ENCODE results near the gene C4orf50.

Gene C4orf50

DNA sequence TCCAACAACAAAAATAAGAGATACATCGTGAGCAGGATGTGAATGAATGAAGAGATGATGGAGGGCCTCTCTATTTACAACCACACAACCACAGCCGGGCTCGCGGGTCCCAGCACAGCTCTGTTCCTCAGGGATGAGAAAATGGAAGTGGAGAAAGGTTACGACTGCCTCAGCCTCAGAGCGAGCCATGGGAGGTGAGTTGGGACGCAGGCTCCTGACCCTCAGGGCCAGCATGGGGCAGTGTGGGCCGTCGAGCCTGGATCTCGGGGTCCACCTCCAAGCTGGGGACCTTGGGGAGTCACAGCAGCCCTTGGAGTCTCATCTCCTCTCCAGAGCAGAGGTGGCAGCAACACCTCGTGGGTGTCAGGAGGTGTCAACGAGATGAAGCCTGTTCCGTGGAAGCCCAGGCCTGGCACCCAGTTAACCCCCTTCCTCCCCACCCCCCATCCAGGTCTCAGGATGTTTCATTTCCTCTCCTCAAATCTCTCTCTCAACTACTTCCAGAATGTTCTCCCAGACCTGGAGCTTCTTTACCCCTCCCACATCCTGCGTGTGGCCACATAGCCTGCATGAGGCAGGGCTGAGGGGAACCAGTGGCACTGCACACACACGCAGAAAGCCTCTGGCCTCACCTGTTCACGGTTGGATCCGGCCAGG is 25.9 kb downstream of the C4orf50 start:
- DNase-seq = no peak

GRCh38 chr4:5991405-5991804 is 26.8 kb downstream of the C4orf50 start:
- no peak for DNase-seq

DNA sequence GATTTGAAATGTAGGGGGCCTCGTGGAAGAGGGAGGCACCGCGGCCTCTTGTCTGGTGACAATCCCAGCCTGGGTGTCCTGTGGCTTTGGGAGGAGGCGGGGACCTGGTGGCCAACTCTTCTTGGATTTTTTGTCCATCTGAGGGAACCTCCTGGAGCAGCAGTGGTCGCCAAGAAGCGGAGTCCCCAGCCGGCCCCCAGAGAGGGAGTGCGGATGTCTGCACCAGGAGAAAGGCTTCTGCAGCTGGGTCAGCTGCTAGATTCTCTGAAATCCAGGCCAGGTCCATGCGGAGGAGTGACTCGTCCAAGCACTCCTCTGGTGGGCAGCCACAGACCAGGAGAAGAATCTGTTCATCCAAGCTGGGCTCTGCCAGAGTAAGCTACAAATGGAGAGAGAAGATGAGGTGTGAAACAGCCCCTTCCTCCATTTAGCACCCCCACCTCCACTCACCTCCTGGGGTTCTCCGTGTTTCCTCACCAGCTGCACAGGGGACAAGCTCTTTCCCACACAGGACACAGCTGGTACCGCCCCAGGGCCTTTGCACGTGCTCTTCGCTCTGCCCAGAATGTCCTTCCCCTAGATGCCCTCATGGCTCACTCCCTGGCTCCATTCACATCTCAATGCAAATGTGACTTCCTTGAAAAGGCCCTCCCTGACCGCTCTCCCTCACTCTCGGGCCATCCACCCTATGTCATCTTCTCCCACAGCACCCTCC is 27.6 kb downstream of the C4orf50 start:
- DNase-seq = no peak

DNA sequence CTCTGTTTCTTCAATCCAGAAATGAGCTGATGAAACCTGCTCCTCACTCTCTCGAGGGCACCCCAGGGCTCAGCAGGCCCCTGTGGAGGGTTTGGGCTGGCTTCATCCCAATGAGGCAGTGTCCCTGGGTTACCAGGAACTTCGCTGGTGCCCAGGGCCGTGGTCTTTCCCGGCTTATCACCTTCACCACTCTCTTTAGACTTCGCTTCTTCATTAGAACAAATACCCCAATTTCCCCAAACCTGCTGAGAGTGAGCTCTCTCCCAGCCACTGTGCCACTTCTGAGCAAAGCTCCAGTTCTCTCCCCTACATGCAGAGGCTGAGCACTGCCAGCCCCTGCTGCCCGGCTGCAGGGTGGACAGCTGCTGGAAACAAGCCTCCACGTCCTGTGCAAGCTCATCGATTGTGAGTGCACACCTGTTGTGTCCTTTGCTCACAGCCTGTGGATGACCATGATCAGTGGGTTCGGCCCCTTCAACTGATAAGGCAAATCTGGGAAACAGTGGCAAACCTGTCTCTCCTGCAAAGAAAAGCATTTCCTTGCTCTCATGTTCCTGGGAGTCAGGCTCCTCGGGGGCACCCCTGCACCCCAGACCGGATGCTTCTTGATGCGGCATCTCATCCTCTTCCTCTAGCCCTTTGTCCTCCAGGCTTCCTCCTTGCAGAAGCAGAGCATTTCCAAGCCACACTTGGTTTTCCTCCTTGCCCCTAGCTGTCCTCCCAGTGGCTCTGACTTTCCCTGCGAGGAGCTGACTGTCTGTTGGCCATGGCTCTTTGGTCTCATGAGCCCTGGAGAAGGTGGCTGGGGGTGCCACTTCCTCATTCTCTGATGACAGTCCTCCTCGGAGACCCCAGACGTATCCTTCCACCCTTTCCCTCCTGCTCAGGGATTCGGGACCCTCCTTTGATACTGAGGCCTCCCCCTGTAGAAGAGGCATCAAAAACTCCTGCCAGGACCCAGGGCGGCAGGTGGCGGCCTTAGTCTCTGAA is 28.7 kb downstream of the C4orf50 start:
- DNase-seq = no peak

- no peak for DNase-seq
Measured at GRCh38 chr4:5988086-5988845, 30.0 kb downstream of the C4orf50 start.

DNA sequence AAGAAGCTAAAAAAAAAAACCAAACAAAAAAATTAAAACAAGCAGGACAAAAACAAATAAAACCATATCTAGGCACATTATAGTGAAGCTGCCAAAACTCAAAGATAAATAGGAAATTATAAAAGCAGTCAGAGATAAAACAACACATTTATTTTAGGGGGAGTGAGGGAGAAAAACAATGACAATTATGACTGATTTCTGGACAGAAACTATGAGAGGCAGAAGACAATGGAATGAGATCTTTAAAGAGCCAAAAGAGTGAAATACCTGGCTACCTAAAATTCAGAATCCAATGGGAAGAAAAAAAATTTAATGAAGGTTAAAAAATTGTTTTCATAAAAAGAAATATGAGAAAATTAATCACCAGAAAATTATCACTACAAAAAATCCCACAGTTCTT is 33.4 kb downstream of the C4orf50 start:
- no peak for DNase-seq

DNA sequence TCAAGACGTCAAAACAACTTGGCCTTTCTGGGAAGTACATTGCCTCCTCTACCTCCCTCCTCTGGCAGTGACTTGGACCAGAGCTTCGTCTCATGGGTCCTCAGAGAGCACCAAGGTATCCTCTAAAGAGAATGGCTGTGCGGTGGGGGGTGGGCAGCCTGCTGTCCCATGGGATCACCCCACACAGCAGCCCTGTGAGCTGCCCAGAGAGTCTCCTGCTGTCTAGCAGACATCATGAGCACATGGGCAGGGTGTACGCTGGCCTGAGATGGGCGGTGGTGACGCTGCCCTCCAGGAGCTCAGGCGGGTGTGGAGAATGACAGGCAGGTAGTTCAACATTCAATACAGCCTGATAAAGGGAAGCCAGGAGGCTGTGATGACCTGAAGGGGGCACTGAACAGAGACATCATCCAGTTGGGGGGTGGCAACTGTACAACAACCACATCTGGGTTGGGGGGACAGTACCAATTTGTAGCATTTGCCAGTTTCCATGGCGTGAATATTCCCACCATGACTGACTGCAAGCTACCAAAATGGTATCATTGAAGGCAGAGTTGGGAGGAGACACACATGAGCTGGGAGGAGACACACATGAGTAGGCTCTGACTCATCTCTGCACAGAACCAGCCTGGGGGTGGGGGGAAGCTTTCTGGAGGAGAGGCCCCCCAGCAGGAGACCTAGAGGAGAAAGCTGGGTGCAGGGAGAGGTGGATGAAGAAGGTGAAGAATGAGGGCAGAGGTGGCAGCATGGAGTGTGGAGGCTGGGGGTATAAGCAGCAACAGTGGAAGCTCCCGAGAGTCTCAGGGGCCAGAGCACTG is 35.9 kb downstream of the C4orf50 start:
- no peak for DNase-seq

DNA sequence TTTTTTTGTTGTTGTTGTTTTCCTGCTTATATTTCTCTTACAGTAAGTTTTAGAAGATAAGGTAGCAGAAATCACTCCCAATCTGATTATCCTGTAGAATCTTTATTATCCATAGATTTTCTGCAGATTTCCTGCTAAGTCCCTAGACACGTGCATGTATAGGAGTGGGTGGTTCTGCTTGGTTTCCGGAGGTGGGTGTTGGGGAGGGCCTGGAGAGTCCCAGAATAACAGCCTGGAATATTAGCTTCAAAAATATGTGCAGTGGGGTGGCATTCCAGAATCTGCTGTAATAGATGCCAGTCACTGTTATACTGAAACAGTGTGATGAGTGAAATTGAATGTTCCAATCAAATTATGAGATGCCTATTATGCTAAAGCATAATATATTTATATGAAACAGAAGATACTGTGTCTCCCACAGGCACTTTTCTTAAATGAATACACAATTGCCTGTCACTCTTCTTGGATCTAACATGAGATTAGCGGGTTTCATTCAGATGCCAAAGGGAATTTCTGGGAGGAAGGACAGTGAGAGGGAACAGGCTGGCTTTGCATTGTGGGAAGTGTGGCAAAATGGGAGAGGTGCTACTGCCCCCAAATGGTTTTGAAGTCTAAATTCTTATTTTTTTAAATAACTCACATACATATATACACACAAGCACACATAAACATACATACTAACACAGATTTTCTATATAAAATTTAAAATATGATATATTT is 37.6 kb downstream of the C4orf50 start:
- DNase-seq = no peak

- no peak for DNase-seq
Measured at GRCh38 chr4:5979981-5980380, 38.2 kb downstream of the C4orf50 start.

- no peak for DNase-seq
Measured at GRCh38 chr4:5976921-5977320, 41.3 kb downstream of the C4orf50 start.

GRCh38 chr4:5976431-5976830 is 41.8 kb downstream of the C4orf50 start:
- DNase-seq = no peak

- no peak for DNase-seq
Measured at GRCh38 chr4:5974321-5974720, 43.9 kb downstream of the C4orf50 start.

DNA sequence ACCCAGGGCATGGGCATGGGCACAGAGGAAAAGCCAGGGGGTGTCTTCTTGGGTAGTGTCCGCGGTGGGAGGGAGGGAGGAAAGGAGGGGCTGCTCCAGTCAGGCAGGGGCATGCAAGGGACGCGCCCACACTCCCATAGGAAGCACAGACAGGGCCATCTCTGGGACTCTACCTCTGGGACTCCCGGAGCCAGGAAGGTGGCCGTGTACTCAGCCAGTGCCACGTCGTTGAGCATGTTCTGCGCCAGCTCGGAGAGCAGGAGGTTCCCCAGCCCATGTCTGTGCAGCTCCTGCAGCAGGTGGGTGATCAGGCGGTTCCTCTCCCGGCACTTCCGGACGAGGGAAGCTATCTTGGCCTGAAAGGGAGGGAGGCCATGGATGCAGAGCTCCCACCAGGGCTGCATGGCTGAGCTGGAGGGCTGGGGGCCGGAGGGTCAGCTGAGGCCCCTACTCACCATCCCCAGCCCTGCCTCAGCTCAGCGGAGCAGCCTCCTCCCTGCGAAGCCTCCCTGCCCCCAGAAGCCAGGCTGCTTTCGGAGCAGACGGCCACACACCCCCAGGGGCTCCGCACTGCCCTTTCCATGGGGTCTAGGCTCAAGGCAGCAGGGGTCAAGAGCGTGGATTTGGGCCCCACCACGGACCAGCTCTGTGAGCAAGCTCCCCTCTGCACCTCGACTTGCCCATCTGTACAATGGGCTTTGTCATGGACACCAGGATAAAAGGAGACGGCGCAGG is 44.6 kb downstream of the C4orf50 start:
- no peak for DNase-seq

GRCh38 chr4:5973033-5973432 is 45.2 kb downstream of the C4orf50 start:
- no peak for DNase-seq

- DNase-seq = no peak
Measured at GRCh38 chr4:5972571-5972970, 45.7 kb downstream of the C4orf50 start.

GRCh38 chr4:5971078-5971450 is 47.2 kb downstream of the C4orf50 start:
- DNase-seq = no peak

DNA sequence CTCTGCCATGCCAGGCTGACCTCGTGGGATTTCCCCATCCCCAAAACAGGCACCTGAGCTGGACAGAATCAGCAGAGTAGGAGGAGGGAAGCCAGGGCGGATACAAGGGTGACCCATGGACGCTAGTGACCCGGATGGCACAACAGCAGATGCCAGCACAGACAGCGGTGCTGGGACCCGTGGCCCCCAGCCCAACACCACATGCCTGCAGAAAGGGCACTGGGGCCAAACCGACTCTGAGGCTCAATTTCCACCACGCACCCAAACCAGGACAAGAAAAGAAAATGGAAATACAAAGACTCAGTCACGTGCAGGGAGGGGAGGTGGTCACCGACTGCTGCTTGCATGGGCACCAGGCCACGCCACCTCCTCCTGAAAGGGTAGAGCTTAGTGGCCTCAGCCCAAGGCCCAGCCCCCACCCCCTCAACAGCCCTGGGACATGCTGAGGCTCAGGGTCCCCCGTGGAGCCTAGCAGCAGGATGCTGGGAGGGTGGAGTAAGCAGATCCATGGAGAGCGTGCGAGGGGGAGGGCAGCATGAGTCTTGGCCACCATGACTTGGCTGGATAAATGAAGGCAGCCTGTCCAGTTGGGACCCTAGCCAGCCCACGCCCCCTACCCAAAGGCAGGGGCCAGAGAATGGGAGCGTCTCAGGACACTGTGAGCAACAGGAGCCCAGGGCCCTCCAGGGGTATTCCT is 47.7 kb downstream of the C4orf50 start:
- no peak for DNase-seq

DNA sequence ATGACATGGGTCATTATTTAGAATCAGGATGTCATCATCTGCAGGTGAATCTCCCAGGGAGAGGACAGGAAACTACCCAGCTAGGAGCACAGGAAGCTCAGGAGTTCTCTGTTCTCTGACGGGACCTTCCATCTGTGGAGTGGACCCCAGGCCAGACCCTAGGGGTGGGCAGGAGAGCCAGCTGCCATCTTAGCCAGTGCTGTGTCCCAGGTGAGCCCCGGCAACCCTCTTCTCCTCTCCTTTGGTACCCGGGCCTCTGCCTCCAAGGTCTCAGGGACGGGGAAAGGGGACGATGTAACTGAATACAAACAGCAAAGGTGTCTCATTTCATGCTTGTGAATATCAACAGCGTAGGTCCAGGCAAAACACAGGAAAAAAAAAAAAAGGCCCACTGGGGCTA is 48.5 kb downstream of the C4orf50 start:
- no peak for DNase-seq

DNA sequence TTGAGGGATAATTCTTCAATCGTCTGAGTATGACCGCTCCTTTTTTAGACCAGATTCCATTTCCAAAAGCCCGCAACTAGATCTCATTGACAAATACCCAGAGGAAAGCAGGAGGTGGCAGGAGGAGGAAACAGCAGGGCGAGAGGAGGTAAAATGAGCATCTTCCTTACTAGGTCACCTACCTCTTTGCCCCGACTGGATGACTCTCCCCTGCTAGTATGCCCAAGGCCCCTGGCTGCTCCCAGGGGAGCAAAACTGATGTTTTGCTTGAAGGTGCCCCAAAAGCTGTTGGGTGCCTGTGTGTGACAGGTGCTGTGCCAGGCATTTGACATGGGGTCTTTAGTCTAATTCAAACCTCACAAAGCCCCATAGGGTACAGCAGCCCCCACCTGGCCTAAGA is 48.9 kb downstream of the C4orf50 start:
- no peak for DNase-seq
